ENCODE data around the gene TYW5.

DNA sequence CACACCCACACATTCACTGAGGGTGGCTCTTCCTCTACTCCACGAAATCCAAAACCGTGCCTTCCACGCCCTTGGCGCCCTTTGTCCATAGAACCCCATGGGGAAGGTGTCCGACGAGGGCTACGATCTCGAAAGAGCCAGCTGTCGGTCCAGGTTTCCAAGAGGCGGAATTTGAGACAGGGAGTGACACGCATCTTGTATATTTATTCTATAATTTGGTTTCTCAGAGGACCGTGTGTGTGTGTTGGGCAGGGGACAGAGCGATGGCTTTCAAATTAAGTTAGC, 43.5 kb downstream of the TYW5 start:
- TF ChIP-seq, protein P1, sequence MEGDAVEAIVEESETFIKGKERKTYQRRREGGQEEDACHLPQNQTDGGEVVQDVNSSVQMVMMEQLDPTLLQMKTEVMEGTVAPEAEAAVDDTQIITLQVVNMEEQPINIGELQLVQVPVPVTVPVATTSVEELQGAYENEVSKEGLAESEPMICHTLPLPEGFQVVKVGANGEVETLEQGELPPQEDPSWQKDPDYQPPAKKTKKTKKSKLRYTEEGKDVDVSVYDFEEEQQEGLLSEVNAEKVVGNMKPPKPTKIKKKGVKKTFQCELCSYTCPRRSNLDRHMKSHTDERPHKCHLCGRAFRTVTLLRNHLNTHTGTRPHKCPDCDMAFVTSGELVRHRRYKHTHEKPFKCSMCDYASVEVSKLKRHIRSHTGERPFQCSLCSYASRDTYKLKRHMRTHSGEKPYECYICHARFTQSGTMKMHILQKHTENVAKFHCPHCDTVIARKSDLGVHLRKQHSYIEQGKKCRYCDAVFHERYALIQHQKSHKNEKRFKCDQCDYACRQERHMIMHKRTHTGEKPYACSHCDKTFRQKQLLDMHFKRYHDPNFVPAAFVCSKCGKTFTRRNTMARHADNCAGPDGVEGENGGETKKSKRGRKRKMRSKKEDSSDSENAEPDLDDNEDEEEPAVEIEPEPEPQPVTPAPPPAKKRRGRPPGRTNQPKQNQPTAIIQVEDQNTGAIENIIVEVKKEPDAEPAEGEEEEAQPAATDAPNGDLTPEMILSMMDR (IDR thresholded peaks at IDR 0.05), result no peak
- no peak for TF ChIP-seq ZFX (IDR thresholded peaks at IDR 0.05; ENCODE audit: borderline replicate concordance)
